ENCODE results near the gene GALK2.

The GALK2 gene

DNA sequence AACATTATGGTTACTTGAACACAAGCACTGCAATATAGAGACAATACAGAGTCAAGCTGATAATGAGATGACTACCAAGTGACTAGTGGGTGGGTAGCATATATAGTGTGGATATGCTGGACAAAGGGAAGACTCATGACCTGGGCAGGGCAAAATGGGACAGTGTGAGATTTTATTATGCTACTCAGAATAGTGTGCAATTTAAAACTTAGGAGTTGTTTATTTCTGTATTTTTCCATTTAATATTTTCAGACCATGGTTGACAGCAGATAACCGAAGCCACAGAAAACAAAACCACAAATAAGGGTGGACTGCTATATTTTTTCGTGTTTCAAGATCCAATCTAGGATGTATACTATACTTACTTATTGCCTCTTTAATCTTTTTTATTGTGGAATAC is 19.6 kb downstream of the GALK2 start:
- no peak for ATAC-seq

DNA sequence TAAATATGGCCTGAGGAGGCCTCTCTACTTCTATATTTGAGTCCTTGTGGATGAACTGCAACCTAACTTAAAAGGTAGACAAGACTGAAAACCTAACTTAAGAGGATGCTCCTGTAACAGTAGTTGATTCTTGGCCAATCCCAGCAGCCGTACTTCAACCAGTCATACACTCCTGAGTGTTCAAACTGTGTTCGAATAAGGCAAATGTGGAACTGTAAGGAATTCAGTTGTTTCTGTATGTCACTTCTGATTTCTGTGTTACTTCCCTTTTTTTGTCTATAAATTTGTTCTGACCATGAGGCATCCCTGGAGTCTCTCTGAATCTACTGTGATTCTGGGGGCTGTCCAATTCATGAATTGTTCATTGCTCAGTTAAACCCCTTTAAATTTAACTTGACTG is 20.5 kb downstream of the GALK2 start:
- no peak for ATAC-seq
- TF ChIP-seq, protein P1, sequence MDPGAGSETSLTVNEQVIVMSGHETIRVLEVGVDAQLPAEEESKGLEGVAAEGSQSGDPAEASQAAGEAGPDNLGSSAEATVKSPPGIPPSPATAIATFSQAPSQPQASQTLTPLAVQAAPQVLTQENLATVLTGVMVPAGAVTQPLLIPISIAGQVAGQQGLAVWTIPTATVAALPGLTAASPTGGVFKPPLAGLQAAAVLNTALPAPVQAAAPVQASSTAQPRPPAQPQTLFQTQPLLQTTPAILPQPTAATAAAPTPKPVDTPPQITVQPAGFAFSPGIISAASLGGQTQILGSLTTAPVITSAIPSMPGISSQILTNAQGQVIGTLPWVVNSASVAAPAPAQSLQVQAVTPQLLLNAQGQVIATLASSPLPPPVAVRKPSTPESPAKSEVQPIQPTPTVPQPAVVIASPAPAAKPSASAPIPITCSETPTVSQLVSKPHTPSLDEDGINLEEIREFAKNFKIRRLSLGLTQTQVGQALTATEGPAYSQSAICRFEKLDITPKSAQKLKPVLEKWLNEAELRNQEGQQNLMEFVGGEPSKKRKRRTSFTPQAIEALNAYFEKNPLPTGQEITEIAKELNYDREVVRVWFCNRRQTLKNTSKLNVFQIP (CRISPR knock-in tag; IDR thresholded peaks at IDR 0.05; ENCODE audit: borderline replicate concordance, low read depth) = no peak
- TF ChIP-seq ISL1 (CRISPR knock-in tag; IDR thresholded peaks at IDR 0.05) (no peak), ARNTL (CRISPR knock-in tag; IDR thresholded peaks at IDR 0.05; ENCODE audit: borderline replicate concordance, low read depth) (no peak), ZNF8 (CRISPR knock-in tag; IDR thresholded peaks at IDR 0.05) (no peak), TCF4 (CRISPR knock-in tag; IDR thresholded peaks at IDR 0.05; ENCODE audit: borderline replicate concordance) (no peak), ESRRG (CRISPR knock-in tag; IDR thresholded peaks at IDR 0.05) (no peak), ZC3H10 (CRISPR knock-in tag; IDR thresholded peaks at IDR 0.05) (no peak), TOX (CRISPR knock-in tag; IDR thresholded peaks at IDR 0.05; ENCODE audit: borderline replicate concordance) (no peak), GLIS3 (CRISPR knock-in tag; IDR thresholded peaks at IDR 0.05) (no peak)
- TF ChIP-seq, protein P2, sequence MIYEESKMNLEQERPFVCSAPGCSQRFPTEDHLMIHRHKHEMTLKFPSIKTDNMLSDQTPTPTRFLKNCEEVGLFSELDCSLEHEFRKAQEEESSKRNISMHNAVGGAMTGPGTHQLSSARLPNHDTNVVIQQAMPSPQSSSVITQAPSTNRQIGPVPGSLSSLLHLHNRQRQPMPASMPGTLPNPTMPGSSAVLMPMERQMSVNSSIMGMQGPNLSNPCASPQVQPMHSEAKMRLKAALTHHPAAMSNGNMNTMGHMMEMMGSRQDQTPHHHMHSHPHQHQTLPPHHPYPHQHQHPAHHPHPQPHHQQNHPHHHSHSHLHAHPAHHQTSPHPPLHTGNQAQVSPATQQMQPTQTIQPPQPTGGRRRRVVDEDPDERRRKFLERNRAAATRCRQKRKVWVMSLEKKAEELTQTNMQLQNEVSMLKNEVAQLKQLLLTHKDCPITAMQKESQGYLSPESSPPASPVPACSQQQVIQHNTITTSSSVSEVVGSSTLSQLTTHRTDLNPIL (CRISPR knock-in tag; IDR thresholded peaks at IDR 0.05; ENCODE audit: low read depth) = no peak
- TF ChIP-seq, protein P3, sequence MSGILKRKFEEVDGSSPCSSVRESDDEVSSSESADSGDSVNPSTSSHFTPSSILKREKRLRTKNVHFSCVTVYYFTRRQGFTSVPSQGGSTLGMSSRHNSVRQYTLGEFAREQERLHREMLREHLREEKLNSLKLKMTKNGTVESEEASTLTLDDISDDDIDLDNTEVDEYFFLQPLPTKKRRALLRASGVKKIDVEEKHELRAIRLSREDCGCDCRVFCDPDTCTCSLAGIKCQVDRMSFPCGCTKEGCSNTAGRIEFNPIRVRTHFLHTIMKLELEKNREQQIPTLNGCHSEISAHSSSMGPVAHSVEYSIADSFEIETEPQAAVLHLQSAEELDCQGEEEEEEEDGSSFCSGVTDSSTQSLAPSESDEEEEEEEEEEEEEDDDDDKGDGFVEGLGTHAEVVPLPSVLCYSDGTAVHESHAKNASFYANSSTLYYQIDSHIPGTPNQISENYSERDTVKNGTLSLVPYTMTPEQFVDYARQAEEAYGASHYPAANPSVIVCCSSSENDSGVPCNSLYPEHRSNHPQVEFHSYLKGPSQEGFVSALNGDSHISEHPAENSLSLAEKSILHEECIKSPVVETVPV (CRISPR knock-in tag; IDR thresholded peaks at IDR 0.05) = no peak
- TF ChIP-seq, protein P4, sequence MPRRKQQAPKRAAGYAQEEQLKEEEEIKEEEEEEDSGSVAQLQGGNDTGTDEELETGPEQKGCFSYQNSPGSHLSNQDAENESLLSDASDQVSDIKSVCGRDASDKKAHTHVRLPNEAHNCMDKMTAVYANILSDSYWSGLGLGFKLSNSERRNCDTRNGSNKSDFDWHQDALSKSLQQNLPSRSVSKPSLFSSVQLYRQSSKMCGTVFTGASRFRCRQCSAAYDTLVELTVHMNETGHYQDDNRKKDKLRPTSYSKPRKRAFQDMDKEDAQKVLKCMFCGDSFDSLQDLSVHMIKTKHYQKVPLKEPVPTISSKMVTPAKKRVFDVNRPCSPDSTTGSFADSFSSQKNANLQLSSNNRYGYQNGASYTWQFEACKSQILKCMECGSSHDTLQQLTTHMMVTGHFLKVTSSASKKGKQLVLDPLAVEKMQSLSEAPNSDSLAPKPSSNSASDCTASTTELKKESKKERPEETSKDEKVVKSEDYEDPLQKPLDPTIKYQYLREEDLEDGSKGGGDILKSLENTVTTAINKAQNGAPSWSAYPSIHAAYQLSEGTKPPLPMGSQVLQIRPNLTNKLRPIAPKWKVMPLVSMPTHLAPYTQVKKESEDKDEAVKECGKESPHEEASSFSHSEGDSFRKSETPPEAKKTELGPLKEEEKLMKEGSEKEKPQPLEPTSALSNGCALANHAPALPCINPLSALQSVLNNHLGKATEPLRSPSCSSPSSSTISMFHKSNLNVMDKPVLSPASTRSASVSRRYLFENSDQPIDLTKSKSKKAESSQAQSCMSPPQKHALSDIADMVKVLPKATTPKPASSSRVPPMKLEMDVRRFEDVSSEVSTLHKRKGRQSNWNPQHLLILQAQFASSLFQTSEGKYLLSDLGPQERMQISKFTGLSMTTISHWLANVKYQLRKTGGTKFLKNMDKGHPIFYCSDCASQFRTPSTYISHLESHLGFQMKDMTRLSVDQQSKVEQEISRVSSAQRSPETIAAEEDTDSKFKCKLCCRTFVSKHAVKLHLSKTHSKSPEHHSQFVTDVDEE (CRISPR knock-in tag; IDR thresholded peaks at IDR 0.05) = no peak
- TF ChIP-seq, protein P5, sequence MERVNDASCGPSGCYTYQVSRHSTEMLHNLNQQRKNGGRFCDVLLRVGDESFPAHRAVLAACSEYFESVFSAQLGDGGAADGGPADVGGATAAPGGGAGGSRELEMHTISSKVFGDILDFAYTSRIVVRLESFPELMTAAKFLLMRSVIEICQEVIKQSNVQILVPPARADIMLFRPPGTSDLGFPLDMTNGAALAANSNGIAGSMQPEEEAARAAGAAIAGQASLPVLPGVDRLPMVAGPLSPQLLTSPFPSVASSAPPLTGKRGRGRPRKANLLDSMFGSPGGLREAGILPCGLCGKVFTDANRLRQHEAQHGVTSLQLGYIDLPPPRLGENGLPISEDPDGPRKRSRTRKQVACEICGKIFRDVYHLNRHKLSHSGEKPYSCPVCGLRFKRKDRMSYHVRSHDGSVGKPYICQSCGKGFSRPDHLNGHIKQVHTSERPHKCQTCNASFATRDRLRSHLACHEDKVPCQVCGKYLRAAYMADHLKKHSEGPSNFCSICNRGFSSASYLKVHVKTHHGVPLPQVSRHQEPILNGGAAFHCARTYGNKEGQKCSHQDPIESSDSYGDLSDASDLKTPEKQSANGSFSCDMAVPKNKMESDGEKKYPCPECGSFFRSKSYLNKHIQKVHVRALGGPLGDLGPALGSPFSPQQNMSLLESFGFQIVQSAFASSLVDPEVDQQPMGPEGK (CRISPR knock-in tag; IDR thresholded peaks at IDR 0.05; ENCODE audit: borderline replicate concordance) = no peak

More for the DNA sequence above, 19.6 kb downstream of the GALK2 start:
- TF ChIP-seq ZNF70 (CRISPR knock-in tag; IDR thresholded peaks at IDR 0.05) (no peak), BACH2 (CRISPR knock-in tag; IDR thresholded peaks at IDR 0.05; ENCODE audit: borderline replicate concordance) (no peak), ESRRG (CRISPR knock-in tag; IDR thresholded peaks at IDR 0.05) (no peak), RARB (CRISPR knock-in tag; IDR thresholded peaks at IDR 0.05) (no peak), ARNTL (CRISPR knock-in tag; IDR thresholded peaks at IDR 0.05; ENCODE audit: borderline replicate concordance, low read depth) (no peak), CSDC2 (CRISPR knock-in tag; IDR thresholded peaks at IDR 0.05) (no peak), PPARA (CRISPR knock-in tag; IDR thresholded peaks at IDR 0.05; ENCODE audit: borderline replicate concordance) (no peak), TCF4 (CRISPR knock-in tag; IDR thresholded peaks at IDR 0.05; ENCODE audit: borderline replicate concordance) (no peak), TOX (CRISPR knock-in tag; IDR thresholded peaks at IDR 0.05; ENCODE audit: borderline replicate concordance) (no peak), ZNF8 (CRISPR knock-in tag; IDR thresholded peaks at IDR 0.05) (no peak), ISL1 (CRISPR knock-in tag; IDR thresholded peaks at IDR 0.05) (no peak), ZFP30 (CRISPR knock-in tag; IDR thresholded peaks at IDR 0.05) (no peak), ZFP3 (CRISPR knock-in tag; IDR thresholded peaks at IDR 0.05) (no peak)
- TF ChIP-seq, protein P5 (CRISPR knock-in tag; IDR thresholded peaks at IDR 0.05; ENCODE audit: borderline replicate concordance) = no peak
- TF ChIP-seq, protein P4 (CRISPR knock-in tag; IDR thresholded peaks at IDR 0.05) = no peak

All from SK-N-SH treated with all-trans-retinoic acid at 6 μM for 48 hours (cell line).